Measurements from ENCODE around the gene CABCOCO1. TPM values are rescaled to one million over a fixed set of nuclear protein-coding genes. Genes with fewer than 3 reads are reported as not detected.

Gene CABCOCO1
- 0.84 TPM for polyA plus RNA-seq (2013, experiment 1 of 2; ENCODE audit: insufficient read length)
- polyA plus RNA-seq (2013, experiment 2 of 2; ENCODE audit: insufficient read length): 0.30 TPM

GRCh38 chr10:61662794-61663259 is at the start of gene CABCOCO1:
Gene CABCOCO1, plus strand, starts transcription at chr10:61662929. Its CDS starts 44 bp downstream, at chr10:61662973.
- peak; percentile 78 for DNase-seq

GRCh38 chr10:61613665-61614064 is 49.1 kb upstream of the CABCOCO1 start:
- DNase-seq: no peak

GRCh38 chr10:61616611-61617010 is 46.1 kb upstream of the CABCOCO1 start:
- DNase-seq: no peak

GRCh38 chr10:61617180-61617579 is 45.5 kb upstream of the CABCOCO1 start:
- no peak for DNase-seq

GRCh38 chr10:61617586-61617985 is 45.1 kb upstream of the CABCOCO1 start:
- DNase-seq: no peak

GRCh38 chr10:61618388-61618961 is 44.3 kb upstream of the CABCOCO1 start:
- no peak for DNase-seq

- no peak for DNase-seq
Observed at GRCh38 chr10:61620506-61620905, 42.2 kb upstream of the CABCOCO1 start.

- no peak for DNase-seq
Observed at GRCh38 chr10:61621605-61622051, 41.1 kb upstream of the CABCOCO1 start.

- DNase-seq: no peak
Observed at GRCh38 chr10:61623161-61623560, 39.6 kb upstream of the CABCOCO1 start.

GRCh38 chr10:61626209-61626608 is 36.5 kb upstream of the CABCOCO1 start:
- DNase-seq: no peak

- peak; percentile 50 for DNase-seq
Observed at GRCh38 chr10:61627266-61627665, 35.5 kb upstream of the CABCOCO1 start.

- peak; percentile 90 for DNase-seq
Observed at GRCh38 chr10:61628151-61628874, 34.4 kb upstream of the CABCOCO1 start.

- peak; percentile 95 for DNase-seq
Observed at GRCh38 chr10:61628875-61629513, 33.7 kb upstream of the CABCOCO1 start.

GRCh38 chr10:61629576-61629975 is 33.2 kb upstream of the CABCOCO1 start:
- DNase-seq: no peak

GRCh38 chr10:61632057-61632670 is 30.6 kb upstream of the CABCOCO1 start:
- no peak for DNase-seq

GRCh38 chr10:61633665-61634064 is 29.1 kb upstream of the CABCOCO1 start:
- DNase-seq: peak; percentile 87

GRCh38 chr10:61634746-61635145 is 28.0 kb upstream of the CABCOCO1 start:
- DNase-seq: peak; percentile 53

- no peak for DNase-seq
Observed at GRCh38 chr10:61635471-61635870, 27.3 kb upstream of the CABCOCO1 start.

GRCh38 chr10:61635932-61636331 is 26.8 kb upstream of the CABCOCO1 start:
- peak; percentile 41 for DNase-seq

GRCh38 chr10:61639952-61640351 is 22.8 kb upstream of the CABCOCO1 start:
- DNase-seq: no peak

- DNase-seq: no peak
Observed at GRCh38 chr10:61640856-61641255, 21.9 kb upstream of the CABCOCO1 start.

GRCh38 chr10:61642150-61642571 is 20.6 kb upstream of the CABCOCO1 start:
- DNase-seq: no peak

GRCh38 chr10:61642676-61643075 is 20.1 kb upstream of the CABCOCO1 start:
- DNase-seq: peak; percentile 58
